ENCODE measurements around the gene SRRD.
A peak's percentile ranks its signal among the peaks of the same experiment; 100 is the strongest.

GRCh38 chr22:26541167-26541819 lies 57.6 kb downstream of the SRRD start:
- TF ChIP-seq POLR2A (IDR thresholded peaks at IDR 0.05) (no peak), CTCF (IDR thresholded peaks at IDR 0.05 in 8 of 11, conservative IDR thresholded peaks at IDR 0.05 in 3 of 11) (no peak), POLR2AphosphoS5 (IDR thresholded peaks at IDR 0.05) (peak in 1 of 3 donors; percentile 55)

Measured in spleen (tissue), 7 donors.